HuH-7 (cell line): ENCODE results near the gene AUTS2.

Source experiments
- DNase-seq: peaks from one replicate; pipeline ENCODE4 v3.0.0; 2011; ENCODE audit warnings: low spot score

AUTS2 gene

DNA sequence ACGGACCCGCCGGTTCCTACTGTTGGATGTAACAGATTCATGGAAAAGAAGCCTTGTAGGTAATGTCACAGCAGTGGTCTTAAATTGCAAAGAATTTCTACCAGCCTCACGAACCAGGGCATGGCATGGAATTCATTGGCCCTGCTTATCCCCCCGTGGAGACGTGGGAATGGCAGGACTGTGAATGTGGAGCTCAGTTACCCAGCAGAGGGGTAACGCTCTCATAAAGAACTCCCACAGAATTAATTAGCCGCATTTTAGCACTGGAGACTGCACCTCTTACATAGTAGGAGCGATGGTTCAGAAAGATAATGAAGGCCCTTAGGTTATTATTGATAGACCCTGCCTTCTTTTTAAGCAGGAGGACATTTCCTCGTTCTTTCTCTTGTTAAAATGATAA is 715.4 kb downstream of the AUTS2 start:
- DNase-seq, result no peak

DNA sequence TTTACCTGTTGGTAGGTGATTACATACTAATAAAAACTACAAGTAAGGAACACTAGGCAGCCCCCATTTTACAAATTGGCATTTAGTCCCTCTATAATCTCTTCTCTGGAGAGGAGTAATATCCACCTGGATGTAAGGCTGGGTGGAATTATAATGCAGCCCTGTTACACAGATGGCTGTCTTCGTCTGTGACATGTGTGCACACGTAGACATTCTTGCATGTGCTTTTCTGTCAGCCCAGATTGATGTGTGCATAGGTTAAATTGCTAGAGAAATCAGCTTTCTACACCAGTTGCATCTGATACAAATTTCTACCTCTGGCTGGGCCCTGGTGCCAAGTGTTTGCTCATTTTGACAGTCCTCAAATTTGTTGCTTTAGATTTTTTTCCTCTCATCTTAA is 715.9 kb downstream of the AUTS2 start:
- no peak for DNase-seq

GRCh38 chr7:70316745-70317144 is 718.5 kb downstream of the AUTS2 start:
- DNase-seq, result no peak

DNA sequence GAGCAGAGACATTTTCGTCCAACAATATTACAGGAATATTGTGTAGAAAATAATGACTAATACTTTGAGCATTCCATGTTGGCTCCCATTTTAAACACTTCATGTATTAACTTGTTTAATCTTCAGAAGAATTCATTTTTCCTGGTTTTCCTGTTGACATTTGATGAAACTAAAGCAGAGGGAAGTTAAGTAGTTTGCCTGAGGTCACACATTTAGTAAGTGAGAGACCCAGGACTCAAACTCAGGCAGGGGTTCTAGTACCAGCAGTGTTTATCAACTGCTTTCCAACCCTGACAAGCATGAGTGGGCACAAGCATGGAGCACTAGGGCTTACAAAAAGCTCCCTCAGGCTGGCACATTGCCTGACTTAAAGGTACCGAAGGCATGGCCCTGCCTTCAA is 719.1 kb downstream of the AUTS2 start:
- no peak for DNase-seq

DNA sequence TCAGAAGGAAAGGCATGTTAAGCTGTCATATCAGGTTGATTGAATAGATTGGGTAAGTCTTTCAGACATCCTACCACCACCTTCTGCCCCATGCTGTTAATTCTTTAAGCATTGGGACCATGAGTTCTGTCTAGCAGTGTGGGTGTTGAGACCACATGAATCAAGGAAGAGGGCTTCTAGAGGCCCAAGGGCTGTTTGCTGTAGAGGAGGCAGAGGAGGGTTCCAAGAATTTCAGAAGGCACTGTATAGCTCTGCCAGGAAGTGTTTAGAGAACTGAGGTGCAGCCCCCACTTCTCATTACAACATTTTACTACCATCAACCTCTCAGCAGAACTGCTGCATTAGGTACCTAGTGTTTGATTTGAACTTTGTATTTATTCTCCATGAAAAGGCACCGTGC is 720.2 kb downstream of the AUTS2 start:
- no peak for DNase-seq

- no peak for DNase-seq
Observed at GRCh38 chr7:70319057-70319456, 720.8 kb downstream of the AUTS2 start.

GRCh38 chr7:70321016-70321590 is 722.8 kb downstream of the AUTS2 start:
- DNase-seq, result no peak

DNA sequence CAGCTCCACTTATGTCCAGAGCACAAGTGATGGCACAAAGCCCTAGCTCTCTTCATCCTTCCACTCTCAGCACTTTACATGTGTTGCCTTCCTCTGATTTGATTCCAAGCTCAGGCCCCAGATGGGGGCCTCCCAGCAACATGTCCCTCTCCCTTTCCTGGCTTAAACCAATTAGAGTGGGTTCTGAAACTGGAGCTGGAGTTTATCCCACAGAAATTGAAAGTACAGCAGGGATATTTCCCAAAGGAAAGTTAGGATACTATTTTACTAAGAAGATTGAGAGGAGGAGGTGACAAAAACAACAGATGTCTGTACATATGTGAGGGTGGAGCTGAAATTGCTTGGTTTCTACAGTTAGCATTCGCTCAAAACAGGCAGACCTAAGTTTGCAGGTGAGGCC is 724.6 kb downstream of the AUTS2 start:
- no peak for DNase-seq

DNA sequence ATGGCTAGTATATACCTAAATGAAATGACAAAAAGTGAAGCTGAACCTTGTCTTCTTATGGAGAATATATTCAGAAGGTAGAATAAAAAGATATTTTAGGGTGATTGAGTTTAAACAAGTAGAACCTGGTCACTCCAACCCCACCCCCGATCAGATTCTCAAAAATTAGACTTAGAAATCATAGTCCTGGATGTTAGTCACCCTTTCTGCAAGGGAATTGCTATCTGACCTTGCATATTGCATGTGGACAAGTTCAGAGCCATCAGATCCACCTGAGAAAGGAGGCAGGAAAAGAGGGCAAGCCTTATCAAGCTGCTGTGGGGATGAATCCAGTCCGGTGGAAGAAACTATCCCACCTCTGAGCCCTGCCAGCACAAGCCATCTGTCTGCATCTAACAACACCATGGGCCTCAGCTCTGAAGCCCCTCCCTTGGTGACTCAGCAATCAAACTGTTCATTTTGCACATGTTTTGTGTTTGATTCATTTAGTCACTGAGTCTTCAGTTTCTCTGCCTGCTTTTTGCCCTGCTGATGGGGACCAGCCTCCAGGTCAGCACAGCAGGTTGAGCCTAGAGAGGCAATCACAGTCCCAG is 727.3 kb downstream of the AUTS2 start:
- DNase-seq, result no peak

DNA sequence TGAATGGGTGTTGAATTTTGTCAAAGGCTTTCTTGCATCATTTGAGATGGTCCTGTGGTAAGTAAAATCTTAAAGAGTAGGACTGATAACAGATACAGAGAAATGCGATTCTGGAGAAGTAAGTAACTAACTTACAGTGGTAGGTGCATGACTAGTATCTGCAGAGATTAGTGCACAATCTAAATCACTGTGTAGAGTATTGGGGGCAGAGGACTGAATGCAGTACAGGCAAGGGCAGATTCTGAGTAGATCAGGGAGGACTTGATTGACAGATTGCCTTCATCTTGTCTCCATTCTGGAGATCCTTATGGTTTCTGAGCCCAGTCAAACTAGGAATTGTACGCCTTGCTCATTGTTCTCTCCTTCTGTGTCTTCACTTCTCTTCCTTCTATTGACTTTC is 736.0 kb downstream of the AUTS2 start:
- no peak for DNase-seq

GRCh38 chr7:70334871-70335270 is 736.6 kb downstream of the AUTS2 start:
- no peak for DNase-seq

DNA sequence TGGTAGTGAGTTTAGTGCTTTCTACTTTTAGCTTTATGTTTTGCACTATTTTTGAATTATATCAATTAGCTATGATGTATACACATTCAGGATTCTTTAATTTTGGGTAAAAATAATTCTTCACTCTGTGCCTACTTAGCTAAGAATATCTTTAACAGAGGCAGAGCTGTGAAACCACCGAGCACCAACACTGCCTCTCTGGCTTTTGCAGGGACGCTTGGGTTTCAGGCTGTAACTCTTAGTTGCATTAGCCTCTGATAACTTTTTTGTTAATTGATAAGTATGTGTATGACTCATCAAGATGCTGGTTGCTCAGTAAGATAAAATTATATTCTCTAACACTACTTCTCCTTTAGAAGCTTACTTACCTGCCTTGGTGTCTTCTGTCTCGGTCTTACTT is 738.3 kb downstream of the AUTS2 start:
- no peak for DNase-seq

GRCh38 chr7:70338015-70338414 is 739.7 kb downstream of the AUTS2 start:
- DNase-seq, result no peak

DNA sequence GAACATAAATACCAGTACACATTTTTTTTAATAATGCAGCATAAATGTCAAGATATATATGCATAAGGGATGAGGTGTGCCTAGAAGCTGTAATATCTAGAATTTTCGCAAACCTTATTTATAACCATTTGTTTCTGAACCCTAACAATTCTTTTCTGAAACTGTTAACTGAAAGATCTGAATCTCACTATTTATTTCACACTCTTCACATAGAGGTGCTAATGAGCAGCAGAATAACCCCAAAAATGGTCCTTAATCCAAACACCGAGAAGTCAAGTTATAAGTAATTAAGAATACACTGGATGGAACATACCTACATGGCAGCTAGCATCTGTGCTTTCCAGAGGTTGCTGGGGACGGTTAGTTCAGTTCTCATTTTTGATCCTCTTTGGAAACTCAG is 742.0 kb downstream of the AUTS2 start:
- no peak for DNase-seq

GRCh38 chr7:70341446-70341845 is 743.2 kb downstream of the AUTS2 start:
- DNase-seq, result no peak

DNA sequence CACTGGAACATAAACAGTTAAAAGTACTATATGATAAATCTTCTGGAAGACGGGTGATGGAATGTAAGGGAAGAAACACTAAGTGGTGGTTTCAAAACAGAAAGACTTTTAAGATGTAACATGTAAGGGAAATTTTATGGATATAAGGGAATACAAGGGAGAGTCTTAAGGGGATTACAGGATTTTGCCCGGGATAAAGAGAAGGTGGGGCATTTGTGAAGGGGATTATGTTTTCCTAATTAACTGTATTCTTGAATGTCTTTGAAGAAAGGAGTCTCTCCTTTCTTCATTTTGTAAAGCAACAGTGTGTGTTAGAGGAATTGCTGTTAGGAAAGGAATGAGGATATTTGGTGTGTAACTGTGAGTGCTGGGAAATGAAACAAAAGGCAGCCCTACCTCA is 745.2 kb downstream of the AUTS2 start:
- no peak for DNase-seq

DNA sequence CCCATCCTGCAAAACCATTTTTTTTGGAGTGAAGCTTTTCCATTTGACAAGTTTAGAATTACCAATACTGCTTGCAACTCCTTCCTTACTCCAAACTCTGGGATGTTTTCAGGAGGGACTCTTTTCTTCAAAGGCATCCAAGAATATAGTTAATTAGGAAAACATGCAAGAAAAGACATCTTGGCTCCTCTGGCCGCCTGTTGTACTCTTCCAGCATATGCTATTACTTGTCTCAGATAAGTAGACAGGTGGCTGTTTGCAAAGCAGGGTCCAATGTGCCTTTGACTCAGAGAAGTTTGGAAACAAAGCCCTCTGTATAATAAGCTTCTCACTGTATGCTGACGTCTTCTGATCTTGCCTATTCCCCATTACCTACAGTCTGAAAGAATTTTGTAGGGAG is 746.5 kb downstream of the AUTS2 start:
- no peak for DNase-seq

GRCh38 chr7:70346844-70347462 is 748.7 kb downstream of the AUTS2 start:
- DNase-seq, result no peak

DNA sequence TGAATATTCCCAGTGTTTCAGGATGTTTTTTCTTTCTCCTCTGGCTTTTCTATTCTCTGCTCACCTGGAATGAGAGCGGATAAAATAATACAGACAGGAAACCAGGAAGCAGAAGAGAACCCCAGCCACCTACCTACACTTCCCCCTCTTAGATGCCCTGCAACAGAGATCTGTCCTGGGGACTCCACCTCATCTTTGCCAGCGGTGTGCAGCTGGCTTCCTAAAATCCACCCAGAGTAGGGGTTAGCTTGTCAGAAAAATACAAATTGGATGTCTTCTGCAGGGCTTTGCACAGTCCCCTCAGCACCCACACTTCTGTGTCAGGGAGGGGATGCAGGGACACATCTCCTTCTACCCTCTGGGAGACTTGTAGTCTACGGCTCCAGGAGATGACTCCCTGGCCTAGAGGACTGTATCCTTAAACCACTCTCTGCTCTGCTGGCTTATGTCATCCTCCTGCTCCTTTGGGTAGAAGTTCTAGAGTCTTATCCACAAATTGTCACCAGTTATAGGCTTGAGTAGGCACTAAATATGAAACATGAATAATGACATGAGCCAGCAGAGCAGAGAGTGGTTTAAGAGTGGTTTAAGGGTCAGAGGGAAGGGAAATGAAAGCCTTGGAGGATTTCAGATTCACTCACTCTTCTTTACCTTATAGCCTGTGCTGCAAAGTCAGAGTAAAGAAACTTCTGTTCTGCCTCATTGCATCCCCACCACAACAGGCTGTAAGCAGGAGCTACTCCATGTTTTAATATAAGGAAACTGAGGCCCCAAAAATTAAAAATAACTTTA is 749.4 kb downstream of the AUTS2 start:
- DNase-seq, result no peak

DNA sequence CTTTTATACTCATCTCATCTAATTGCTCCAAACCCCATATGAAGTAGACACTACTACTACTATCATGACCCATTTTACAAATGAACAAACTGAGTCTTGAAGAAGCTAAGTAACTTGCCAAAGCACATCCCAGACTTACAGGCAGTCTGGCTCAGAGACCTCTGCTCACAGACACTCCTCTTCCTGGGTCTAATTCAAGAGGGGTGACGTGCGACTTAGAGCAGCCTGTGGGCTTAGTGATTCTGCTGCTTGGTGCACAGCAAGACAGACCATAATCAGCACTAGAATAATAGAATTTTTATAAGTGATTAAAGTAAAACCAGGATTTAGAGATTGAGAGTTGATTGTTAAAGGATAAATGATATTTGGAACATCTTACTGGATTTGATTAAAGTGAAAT is 750.8 kb downstream of the AUTS2 start:
- no peak for DNase-seq

- DNase-seq, result no peak
Observed at GRCh38 chr7:70349819-70350218, 751.5 kb downstream of the AUTS2 start.

DNA sequence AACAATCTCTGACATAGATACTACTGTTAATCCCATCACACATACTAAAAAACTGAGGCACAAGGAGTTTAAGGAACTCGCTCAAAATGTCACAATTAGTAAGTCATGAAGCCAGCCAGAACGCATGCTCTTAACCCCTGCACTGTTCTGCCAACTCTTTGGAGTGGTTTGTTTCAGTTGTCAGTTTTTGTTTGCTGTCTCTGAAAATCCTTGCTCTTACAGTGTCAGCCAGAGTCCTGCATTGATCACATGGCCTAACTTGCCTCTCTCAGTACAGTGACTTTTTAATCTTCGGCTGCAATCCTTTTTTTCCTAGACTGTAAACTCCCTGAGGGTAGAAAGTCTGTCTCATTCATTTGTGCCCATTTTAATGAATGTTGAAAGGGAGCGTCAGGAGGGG is 753.8 kb downstream of the AUTS2 start:
- no peak for DNase-seq

DNA sequence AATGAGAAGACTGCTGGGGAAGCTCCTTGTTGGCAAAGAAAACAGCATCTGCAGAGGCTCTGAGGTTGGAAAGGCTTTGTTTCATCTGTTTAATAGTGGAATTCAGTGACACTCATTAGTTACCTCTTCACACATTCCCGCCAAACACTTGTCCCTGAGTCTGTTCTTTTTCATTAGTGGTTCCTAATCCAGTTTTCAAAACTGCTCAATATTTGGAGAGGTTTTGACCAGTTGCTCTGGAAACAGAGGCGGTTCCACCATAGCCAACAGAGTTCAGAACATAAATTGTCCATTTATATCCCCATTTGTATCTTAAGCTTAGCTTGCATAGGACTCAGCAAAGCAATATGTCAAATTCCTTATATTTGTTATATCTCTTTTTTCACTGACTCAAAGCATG is 754.6 kb downstream of the AUTS2 start:
- no peak for DNase-seq
